Transverse colon (tissue), 3 donors: ENCODE data around the gene SLC7A6OS.
A peak's percentile ranks its signal among the peaks of the same experiment; 100 is the strongest.

Source experiments
- EP300 ChIP-seq: sonication (generic); formaldehyde crosslinking; IDR thresholded peaks from one replicate; pipeline ENCODE4 v1.6.1; 2017; ENCODE audit warnings: antibody characterized with exemption, low read depth
- POLR2A ChIP-seq: fragments of 450-650 bp; IDR thresholded peaks from one replicate; pipeline ENCODE4 v1.6.1; 2016; ENCODE audit warnings: antibody characterized with exemption, mild to moderate bottlenecking, moderate library complexity
- TF ChIP-seq, protein P1 (sequence below), 5 experiments: fragments of 200-600 bp in 3 of 5; fragments of 450-650 bp in 2 of 5; sonication (generic) in 3 of 5; IDR thresholded peaks; 1 replicate in 2 of 5; 2 replicates in 3 of 5; pipeline ENCODE4 v1.5.1; 2016 to 2017; ENCODE audit warnings: antibody characterized with exemption in 5 of 5, inconsistent platforms in 3 of 5, mild to moderate bottlenecking in 2 of 5, moderate library complexity in 1 of 5

- TF ChIP-seq, protein P1, sequence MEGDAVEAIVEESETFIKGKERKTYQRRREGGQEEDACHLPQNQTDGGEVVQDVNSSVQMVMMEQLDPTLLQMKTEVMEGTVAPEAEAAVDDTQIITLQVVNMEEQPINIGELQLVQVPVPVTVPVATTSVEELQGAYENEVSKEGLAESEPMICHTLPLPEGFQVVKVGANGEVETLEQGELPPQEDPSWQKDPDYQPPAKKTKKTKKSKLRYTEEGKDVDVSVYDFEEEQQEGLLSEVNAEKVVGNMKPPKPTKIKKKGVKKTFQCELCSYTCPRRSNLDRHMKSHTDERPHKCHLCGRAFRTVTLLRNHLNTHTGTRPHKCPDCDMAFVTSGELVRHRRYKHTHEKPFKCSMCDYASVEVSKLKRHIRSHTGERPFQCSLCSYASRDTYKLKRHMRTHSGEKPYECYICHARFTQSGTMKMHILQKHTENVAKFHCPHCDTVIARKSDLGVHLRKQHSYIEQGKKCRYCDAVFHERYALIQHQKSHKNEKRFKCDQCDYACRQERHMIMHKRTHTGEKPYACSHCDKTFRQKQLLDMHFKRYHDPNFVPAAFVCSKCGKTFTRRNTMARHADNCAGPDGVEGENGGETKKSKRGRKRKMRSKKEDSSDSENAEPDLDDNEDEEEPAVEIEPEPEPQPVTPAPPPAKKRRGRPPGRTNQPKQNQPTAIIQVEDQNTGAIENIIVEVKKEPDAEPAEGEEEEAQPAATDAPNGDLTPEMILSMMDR (IDR thresholded peaks at IDR 0.05): no peak
- TF ChIP-seq POLR2A: no peak
- peak; percentile 10 for TF ChIP-seq EP300
Observed at GRCh38 chr16:68257906-68258800, 52.6 kb downstream of the SLC7A6OS start.
